Ishikawa (cell line): Measurements from ENCODE around the gene TAS2R60.

Experiments
- CEBPB ChIP-seq: IDR thresholded peaks from 2 replicates; pipeline ENCODE4 v1.6.1; 2012
- FOXM1 ChIP-seq: IDR thresholded peaks from 2 replicates; pipeline ENCODE4 v1.6.1; 2012; ENCODE audit warnings: low read depth, borderline replicate concordance
- RAD21 ChIP-seq: IDR thresholded peaks from 2 replicates; pipeline ENCODE4 v1.6.1; 2012; ENCODE audit warnings: low read depth
- TEAD4 ChIP-seq: IDR thresholded peaks from 2 replicates; pipeline ENCODE4 v1.6.1; 2012
- TF ChIP-seq, protein P1 (sequence below): IDR thresholded peaks from 2 replicates; pipeline ENCODE4 v1.6.1; 2012; ENCODE audit warnings: low read depth, mild to moderate bottlenecking

GRCh38 chr7:143437578-143437977, 5.7 kb upstream of the TAS2R60 start:
- TF ChIP-seq CEBPB (no peak), RAD21 (no peak), FOXM1 (no peak), TEAD4 (no peak)
- TF ChIP-seq, protein P1, sequence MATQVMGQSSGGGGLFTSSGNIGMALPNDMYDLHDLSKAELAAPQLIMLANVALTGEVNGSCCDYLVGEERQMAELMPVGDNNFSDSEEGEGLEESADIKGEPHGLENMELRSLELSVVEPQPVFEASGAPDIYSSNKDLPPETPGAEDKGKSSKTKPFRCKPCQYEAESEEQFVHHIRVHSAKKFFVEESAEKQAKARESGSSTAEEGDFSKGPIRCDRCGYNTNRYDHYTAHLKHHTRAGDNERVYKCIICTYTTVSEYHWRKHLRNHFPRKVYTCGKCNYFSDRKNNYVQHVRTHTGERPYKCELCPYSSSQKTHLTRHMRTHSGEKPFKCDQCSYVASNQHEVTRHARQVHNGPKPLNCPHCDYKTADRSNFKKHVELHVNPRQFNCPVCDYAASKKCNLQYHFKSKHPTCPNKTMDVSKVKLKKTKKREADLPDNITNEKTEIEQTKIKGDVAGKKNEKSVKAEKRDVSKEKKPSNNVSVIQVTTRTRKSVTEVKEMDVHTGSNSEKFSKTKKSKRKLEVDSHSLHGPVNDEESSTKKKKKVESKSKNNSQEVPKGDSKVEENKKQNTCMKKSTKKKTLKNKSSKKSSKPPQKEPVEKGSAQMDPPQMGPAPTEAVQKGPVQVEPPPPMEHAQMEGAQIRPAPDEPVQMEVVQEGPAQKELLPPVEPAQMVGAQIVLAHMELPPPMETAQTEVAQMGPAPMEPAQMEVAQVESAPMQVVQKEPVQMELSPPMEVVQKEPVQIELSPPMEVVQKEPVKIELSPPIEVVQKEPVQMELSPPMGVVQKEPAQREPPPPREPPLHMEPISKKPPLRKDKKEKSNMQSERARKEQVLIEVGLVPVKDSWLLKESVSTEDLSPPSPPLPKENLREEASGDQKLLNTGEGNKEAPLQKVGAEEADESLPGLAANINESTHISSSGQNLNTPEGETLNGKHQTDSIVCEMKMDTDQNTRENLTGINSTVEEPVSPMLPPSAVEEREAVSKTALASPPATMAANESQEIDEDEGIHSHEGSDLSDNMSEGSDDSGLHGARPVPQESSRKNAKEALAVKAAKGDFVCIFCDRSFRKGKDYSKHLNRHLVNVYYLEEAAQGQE, result no peak
